Left cardiac atrium (tissue), 4 donors: Measurements from ENCODE around the gene PPP6R2. TPM values are rescaled to one million over a fixed set of nuclear protein-coding genes. Genes with fewer than 3 reads are reported as not detected.
A peak's percentile ranks its signal among the peaks of the same experiment; 100 is the strongest.

Source experiments
- ATAC-seq, 2 donors: fragments of 200-7000 bp; cut with Tn5 transposase; one replicate each; pipeline ENCODE4 v1.9.1; 2020; ENCODE audit warnings: mild to moderate bottlenecking in 2 of 2, moderate library complexity in 2 of 2
- DNase-seq: peaks from one replicate; pipeline ENCODE4 v3.0.0-alpha.2; 2020
- intact Hi-C, 2 donors: fragments of 100-400 bp; cut with DNase I; formaldehyde crosslinking; loops; one replicate each; pipeline versions ENCODE4 v1.14.1 to v1.15.1; 2022 to 2023
- total RNA-seq, 2 donors: library from RNA; stranded (reverse); fragmentation: NEBNext Ultra II Directional; extraction: Animal tissue kit (Norgen Biotek cat#: 25700); gene quantifications; one replicate each; pipeline ENCODE4 v1.2.1, GENCODE V29; 2021
- donor health status: DM: no; HTN: yes; CAD: no.
- donor health status: DM: no; HTN: yes; CAD: no; lungs with severe emphysema.
- donor health status: DM: yes; HTN: yes; CAD: no.
- donor health status: Dilated cardiomyopathy.

Gene PPP6R2
- total RNA-seq, 2 donors from 2014 or later: 40.6 to 46.2 TPM

DNA sequence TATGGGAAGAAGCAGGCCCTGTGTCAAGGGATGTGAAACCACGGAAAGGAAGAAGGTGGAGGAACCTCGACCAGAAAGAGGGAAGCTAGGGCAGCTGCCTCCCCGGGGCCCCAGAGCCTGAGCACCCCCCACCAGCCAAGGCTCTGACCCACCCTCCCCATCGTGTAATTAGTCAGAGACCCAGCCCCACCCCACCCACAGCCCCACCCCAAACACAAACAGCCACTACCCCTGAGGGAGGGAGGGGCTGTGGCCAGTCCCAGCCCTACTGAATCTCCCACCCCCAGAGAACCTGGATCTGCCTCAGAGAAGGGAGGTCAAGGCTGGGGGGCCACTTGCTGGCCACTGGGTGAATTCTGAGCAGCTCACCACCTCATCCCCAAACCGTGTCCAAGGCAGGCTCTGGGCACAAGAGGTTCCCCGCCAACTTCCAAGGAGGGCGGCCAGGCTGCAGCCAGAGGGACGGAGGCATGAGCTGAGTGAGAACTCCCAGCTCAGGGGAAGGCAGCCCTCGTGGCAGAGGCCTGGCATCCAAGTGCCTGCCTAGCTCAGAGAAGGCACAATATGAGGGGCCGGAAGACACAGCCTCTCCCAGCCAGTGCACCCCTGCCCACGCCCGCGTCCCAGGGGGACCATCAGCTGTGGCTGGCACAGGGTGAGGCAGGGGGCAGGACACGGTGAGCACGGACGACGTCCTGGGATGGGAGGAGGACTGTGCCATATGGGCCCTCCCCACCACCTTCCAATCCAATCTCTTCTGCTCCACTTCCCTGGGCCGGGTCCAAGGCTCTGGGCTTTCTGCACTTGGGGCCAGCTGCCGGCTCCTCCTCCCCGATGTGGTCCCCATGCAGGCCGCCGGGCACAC is 38.4 kb upstream of the PPP6R2 start:
- intact Hi-C loops: no loop called here
- no peak for DNase-seq
- peak; percentile 1 to 5 for ATAC-seq

DNA sequence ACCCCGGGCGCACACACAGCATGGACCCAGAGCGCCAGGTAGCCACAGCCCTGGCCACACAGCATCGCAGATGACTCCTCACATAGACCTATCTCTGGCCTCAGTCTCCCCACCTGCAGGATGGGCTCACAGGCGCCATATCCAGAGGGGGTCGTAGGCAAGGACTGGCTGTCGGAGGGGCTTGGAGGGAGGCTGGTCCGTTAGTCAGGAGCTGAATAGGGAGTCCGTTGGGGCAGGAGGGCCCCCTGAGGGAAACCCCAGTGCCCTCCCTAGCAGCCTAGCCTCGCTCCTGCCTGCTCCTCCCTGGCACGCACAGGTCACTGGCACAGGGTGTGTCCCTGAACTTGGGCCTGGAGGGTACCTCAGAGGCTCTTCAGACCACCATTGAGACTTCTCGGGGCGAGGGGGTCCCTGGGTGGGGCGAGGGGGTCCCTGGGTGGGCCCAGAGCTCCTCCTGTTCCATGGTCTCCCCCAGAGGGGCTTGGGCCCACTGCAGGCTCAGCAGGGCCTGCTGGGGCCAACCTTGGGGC is 37.7 kb upstream of the PPP6R2 start:
- DNase-seq (no peak), ATAC-seq (peak in 1 of 2 donors; percentile 0)
- intact Hi-C loops: no loop called here

DNA sequence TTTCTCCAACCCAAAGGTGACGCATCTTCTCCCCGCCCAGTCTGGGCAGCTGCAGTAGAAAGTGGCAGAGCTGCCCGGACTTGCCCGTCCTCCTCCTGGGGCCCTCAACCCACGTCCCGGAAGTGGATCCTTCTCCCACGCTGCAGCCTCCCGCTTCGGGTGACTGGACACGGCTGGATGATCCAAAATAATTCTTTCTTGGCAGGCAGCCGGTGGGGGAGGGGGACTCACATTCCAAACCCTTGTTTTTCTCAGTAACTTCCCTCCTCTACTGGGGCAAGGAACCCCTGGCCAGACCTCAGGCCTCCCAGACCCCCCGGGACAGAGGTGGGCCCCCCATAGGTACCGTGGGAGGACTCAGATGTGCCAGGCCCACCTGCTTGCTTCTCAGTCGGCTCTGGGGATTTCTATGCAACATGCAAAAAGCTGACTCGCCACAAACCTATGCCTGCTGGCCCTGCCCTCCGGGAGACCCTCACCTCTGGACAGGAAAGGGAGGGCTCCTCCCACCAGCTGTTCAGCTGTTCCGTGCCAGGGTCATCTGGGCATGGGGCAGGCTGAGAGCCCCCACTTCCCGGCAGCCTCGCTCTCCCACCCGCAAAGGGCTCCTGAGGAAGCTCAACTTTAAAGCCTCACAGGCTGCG is 37.1 kb upstream of the PPP6R2 start:
- DNase-seq: peak; percentile 90
- ATAC-seq: peak; percentile 56 to 68
- intact Hi-C loops: no loop called here

DNA sequence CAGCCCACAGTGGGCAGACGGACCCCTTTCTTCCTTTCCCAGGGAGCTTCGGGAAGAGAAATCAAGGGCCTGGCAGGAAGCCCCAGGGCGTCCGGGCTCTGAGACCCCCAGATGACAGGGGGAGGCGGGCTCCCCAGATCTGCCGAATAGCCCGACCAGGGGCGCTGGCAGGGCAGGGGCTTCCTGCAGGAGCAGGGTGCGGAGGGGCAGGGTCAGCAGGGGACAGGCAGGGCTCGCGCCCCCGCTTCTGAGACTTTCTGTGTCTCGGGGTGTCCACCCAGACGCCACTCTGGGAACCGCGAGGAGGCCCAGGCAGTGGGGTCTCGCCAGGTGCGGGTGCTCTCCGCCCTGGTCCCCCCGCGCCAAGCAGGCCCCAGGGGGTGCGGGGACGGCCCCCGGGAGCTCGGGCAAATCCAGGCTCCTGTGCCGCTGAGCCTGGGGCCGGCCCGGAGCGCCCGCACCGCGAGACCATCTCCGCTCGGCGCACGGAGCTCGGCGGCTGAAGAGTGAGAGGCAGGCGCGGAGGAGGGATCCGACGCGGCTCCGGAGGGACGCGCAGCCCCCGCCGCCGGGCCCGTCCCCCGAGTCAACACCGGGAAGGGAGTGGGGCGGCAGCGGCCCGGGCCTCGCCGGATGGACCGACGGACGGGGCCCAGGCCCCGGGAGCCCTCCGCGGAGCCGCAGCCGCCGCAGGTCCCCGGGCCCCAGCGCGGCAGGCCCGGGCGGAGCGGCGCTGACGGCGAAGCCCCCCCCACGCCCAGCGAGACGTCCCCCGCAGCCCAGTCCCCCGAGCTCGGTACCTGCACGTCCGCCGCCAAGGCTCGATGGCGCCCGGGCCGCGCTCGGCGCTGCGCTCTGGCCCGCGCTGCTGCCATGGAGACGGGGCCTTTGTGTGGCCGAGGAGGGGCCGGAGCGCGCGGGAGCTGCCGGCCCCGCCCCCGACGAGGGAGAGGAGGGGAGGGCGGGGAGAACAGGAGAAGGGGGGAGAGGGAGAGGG is 36.1 kb upstream of the PPP6R2 start, which contains the start of gene PLXNB2:
TSS of gene PLXNB2 (minus strand) at position 894 of the 997 bp plus-strand sequence. CDS start 17,062 bp downstream, outside the sequence.
- DNase-seq (peak; percentile 87), ATAC-seq (peak; percentile 45 to 68)
- intact Hi-C loops: no loop called here

DNA sequence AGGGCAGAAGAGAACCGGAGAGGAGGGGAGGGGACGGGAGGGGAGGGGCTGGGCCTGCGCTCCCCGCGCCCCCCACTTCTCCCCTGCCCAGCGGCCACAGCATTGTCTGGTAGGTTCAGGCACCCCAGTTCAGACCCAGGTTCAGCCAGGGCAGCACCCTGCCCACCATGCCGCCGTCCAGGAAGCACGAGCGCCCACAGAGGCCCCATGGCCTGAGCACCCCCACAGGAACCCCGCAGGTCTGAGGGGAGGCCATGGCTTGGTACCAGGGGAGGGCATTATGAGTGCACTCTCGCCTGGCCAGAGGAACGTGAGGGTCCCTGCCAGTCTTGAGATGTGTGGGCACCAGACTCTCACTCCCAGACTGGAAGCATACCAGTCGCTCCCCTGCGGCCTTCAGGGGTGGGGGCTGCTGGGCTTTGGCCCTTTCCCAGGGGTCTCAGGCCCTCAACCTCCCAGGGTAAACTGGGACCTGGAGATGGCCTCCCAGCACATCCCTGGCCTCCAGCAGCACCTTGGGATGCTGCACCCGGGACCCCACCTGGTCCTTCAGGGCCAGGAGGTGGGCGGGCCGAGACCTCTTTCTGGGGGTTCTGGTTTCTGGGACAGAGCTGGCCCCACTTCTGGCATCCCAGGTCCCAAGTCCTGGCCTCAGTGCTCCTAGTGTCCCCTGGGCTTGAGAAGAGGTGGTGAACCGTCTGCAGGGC is 35.1 kb upstream of the PPP6R2 start:
- intact Hi-C loops: no loop called here
- no peak for DNase-seq
- ATAC-seq: no peak

DNA sequence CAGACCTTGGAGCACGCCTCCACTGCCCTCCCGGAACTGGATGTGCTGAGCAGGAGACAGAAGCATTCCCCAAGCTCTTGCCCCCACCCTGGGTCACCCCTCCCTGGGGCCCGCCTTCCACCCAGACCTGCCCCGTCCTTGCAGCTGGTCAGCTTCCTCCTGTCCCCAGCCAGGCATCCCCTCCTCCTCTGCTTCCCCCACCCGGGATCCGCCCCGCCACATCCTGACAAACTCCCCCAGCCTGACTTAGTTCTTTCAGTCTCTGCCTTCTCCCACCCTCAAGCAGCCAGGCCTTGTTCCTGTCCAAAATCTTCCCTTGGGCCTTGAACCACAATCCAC is 34.6 kb upstream of the PPP6R2 start:
- ATAC-seq (peak; percentile 9 to 39), DNase-seq (peak; percentile 84)
- intact Hi-C loops: no loop called here

DNA sequence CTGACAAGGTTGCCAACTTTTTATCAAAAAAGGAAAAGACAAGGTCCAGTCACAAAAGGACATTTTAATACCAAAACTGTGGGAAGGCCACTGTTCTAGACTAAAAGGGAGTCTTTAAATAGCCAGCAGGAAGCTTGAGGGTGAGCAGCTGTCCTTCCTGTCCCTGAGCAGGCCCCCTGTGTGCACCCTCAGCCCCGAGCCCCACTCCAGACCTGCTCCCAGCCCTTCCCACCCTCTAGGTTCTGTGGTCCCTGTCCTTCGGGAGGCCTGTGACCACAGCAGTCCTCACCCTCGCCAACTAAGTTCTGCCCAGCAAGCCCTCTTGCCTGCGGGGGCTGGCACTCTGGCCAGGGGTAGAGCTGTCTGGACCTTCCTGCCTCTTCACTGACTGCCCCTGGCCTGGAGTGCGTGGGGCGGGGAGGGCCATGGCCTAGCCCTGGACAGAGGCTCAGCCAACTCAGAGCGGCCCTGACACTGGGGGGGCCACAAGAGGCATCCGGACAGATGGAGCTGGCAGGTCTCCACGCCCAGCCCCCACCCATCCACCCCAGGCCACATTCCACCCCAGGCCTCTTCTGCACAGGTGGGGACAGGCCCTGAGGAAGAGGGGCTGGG is 34.0 kb upstream of the PPP6R2 start:
- ATAC-seq: no peak
- no peak for DNase-seq
- intact Hi-C loops: no loop called here

DNA sequence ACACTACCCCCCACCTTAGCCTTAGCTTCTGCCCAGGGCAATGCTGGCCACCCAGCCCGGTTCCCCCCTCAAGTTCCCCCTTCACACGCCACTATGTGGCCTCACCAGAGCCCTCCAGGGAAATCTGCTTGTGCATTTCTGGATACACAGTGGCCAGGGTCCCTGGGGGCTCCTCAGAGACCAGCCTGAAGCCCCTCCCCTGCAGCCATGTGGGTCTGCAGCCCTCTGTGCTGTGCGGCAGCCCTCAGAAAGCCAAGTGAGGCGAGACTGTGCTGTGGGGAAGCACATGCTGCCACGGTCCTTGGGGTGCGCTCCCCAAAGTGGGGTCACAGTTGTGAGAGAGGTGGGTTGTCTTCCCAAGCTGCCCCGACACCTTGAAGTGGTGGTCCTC is 33.5 kb upstream of the PPP6R2 start:
- DNase-seq (no peak), ATAC-seq (no peak)
- intact Hi-C loops: no loop called here

DNA sequence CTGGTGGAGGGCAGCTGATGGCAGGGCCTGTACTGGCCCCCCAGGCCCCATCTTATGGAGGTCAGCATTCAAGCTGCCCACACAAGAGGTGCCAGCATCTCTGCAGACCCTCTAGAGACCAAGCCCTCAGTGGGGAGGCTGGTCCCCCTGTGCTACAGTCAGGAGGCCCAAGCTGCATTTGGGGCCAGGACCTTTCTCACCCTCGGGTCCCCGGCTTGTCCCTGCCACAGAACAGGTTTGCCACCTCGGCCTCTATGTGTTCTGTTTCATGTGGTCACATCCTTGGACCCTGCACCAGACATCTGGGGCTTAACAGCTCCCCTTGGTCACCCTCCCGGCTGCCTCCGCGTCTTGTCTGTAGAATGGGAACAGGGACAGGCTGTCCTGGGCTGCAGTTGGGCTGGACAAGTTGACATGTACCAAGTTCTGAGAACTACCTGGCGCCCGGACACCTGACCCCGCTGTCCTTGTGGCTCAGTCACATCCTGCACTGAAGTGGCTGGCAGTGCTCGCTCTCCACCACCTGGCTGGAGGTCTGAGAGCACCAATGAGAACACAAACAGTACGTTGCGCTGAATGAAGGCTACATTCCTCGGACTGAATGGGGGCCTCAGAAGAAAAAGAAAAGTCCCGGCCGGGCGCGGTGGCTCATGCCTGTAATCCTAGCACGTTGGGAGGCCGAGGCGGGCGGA is 33.0 kb upstream of the PPP6R2 start:
- intact Hi-C loops: no loop called here
- DNase-seq (no peak), ATAC-seq (no peak)

DNA sequence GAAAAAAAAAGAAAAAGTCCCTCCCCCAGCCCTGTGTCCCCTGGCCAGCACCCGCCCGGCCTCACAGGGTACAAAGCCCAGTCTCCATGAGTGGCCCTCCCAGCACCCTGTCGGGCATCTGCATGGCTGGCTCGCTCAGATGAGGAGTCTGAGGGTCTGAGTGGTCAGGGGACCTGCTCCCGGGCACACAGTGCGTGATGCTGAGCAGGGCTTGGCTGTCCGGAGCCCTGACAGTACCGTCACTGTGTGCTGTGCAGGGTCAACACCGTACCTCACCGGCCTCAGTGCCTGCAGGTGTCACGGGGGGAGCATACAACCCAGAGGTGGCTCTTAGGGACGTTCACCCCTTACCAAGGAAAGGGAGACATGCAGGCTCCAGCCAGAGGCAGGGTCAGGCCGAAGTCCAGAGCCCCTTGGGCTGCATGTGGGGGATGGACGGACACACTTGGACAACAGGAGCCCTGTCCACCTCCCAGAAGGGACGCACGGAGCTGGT is 32.1 kb upstream of the PPP6R2 start:
- no peak for DNase-seq
- ATAC-seq: no peak
- intact Hi-C loops: no loop called here

DNA sequence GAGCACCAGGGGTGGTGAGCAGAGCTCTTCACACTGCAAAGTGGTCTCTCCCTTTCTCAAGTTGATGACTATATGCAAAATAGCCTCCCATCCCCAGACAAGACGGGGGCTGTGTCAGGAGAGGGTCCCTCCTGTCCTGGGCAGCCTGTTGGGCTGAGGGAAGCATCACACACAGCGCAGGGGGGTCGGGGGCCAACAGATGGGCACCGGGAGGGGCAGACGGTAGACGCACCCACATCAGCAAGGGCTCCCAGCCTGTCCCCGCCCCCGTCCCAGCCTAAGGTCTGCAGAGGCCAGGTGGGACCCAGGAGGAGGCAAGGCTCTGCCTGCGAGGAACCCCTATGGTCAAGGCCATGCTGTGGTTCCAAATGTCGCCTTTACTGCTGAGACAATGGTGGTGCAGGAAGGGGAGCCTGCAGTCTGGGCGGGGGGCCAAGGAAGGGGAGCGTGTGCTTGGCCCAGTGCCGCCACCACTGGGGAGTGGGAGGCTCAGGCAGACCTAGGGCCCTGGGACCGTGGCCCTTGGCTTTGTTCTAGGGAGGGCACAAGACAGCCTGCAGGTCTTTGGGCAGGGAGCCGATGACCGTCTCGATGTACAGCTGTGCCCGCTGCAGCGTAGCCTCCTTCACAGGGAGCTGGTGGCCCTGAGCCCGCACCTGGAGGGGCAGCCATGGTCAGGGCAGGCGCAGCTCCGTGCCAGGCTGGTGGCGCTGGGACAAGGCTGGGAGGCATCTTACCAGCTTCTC is 31.3 kb upstream of the PPP6R2 start:
- intact Hi-C loops: no loop called here
- DNase-seq (no peak), ATAC-seq (no peak)

DNA sequence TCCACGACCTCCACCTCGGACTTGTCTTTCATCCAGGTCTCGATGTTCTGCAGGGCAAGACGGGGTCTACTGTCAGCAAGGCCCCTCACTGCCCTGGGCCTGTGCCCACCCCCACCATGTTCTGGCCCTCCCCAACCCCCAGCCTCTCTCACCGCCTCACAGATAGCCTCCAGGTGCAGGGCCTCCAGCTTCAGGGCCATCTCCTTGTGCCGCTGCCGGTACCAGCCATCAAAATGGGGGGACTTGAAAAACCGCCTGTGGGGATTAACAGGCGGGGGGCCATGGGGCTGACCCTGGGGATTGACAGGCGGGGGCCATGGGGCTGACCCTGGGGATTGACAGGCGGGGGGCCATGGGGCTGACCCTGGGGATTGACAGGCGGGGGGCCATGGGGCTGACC is 30.8 kb upstream of the PPP6R2 start:
- intact Hi-C loops: no loop called here
- no peak for DNase-seq
- no peak for ATAC-seq

DNA sequence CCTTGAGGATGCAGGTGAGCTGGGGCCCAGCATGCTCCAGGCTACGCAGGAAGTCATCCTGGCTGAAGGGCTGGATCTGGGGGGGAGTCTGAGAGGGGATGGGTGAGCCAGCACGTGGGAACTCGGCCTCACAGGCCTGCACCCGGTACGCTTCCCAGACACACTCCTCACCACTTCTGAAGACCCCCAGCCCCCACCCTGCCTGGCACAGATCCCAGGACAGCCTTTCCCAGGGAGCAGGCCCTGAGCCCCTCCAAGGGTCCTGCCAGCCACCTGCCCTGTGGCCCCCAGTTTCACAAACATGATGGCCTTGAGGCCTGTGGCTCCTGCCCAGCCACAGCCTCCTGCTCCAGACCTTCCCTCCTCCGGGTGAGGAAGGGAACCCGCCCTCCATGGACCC is 30.1 kb upstream of the PPP6R2 start:
- intact Hi-C loops: no loop called here
- DNase-seq: no peak

DNA sequence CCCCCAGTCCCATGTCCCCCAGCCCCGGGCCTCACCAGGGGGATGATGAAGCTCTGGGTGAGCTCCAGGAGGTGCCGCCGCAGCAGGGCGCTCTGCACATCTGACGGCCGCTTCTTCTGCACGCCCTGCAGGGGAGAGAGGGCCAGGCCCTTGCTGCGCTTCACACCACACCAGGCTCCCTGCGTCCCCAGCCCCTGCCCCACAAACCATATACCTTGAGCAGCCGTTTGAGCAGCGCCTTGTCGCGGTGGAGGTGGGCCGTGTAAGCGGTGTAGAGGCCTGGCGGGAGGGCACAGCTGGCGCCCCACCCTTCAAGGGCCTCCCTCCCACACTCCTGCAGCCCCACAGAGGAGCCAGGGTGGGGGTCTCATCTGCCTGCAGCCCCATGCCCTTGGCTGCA is 29.5 kb upstream of the PPP6R2 start:
- ATAC-seq (no peak), DNase-seq (peak; percentile 20)
- intact Hi-C loops: no loop called here

More for the DNA sequence above, 30.1 kb upstream of the PPP6R2 start:
- ATAC-seq: no peak

DNA sequence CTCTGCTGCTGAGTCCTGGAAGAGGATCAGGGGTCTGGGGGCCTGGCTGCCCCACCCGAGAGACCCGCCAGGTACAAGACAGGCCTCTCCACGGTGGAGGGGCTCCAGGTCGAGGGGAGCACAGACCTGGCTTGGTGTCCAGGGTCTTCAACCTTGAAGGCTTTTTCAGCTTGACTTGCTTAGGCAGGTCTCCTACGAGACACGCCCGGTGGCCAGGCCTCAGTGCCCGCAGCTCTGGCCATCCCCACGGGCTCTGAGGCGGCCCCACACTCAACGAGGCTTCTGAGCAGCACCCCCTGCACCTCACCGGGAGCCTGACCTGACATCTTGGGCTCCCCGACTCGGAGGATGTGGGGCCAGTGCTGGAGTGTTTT is 29.1 kb upstream of the PPP6R2 start:
- intact Hi-C loops: no loop called here
- ATAC-seq (no peak), DNase-seq (no peak)

DNA sequence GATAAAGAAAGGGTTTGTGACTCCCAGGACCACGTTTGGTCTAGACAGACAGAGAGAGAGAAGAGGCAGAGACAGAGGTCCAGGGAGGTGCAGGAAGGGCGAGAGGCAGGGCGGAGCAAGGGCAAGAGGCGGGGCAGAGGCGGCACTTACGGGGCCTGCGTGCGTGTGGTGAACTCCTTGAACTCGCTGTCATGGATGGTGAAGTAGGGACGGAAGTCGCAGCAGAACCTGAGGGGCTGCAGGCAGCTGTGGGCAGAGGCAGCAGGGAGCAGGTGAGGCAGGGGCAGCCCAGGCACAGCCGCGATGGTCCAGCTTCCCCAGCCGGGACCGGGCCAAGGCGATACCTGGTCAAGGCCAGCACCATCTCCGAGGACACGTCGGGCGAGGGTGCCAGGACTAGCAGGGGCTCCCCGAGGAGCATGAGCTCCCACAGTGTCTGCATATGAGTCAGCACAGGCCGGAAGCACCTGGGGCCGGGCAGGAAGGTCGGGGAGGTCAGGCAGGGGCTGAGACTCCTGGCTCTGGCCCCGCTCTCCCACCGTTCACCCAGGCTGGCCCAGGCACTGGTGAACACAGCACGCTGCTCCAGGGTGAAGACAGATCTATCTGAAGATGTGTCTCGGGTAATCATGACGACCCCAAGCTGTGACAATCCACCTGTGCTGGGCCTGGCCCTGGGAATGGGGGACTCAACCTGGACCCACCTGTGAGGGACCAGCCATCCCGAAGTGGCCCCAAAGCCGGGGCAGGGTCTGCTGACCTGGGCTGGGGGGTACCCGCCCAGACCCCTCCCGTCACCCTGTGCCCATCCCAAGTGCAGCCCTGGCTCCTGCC is 28.5 kb upstream of the PPP6R2 start:
- peak; percentile 43 to 56 for ATAC-seq
- DNase-seq: peak; percentile 54

More for the DNA sequence above, 28.5 kb upstream of the PPP6R2 start:
- intact Hi-C loops: no loop called here
